AG10803 (cell line): ENCODE measurements around the gene EPS8L2.

ENCODE experiments used
- DNase-seq: peaks from one replicate; pipeline ENCODE4 v3.0.0; 2010; ENCODE audit warnings: low read depth
- H3K4me3 ChIP-seq: 2 replicates; pipeline ENCODE4 v1.5.1; 2011; ENCODE audit warnings: mild to moderate bottlenecking, low read length, control low read depth
- TF ChIP-seq, protein P1 (sequence below): conservative IDR thresholded peaks from 2 replicates; pipeline ENCODE4 v1.5.1; 2011; ENCODE audit warnings: mild to moderate bottlenecking, low read length, control low read depth, inconsistent platforms

The EPS8L2 gene

DNA sequence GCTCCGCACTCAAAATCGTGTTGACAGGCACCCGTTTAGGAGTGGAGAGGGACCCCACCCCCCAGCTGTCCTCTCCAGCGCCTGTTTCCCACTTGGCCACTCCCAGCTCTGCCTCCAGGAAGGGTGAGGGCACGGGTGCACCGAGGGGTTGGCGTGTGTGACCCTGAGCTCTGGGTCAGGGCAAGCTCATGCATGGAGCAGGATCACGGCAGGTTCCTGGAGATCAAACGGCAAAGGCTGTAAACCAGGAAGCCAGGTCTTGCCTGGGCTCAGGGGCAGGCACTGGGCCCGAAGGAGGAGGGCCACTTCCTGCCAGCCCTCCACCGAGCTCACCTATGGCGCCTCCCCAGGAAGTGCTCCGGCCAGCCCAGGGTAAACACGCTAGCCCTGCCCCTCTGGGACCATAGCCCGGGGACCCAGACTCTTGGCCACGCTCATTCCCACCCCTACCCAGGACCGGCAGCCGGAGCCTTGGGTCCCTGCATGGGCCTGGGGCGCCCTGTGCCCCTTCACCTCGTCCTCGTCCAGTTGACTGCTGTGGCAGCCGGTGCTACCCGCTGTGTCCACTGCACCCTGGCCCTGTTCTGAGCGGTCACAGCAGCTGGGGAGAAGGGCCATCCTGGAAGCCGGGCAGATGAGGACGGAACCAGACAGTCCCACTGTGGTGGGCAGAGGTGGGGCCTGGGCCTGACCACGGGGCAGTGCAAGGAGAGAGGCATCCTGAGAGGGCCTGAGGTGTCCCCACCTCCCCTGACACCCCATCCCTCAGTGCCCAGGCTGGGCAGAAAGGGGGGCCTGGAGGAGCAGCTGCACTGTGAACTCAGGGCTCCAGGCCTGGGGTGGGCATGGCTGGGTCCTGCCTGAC is 1.0 kb upstream of the EPS8L2 start:
- DNase-seq, result no peak
- H3K4me3 ChIP-seq, result peak overlapping the region; percentile 89
- TF ChIP-seq, protein P1, sequence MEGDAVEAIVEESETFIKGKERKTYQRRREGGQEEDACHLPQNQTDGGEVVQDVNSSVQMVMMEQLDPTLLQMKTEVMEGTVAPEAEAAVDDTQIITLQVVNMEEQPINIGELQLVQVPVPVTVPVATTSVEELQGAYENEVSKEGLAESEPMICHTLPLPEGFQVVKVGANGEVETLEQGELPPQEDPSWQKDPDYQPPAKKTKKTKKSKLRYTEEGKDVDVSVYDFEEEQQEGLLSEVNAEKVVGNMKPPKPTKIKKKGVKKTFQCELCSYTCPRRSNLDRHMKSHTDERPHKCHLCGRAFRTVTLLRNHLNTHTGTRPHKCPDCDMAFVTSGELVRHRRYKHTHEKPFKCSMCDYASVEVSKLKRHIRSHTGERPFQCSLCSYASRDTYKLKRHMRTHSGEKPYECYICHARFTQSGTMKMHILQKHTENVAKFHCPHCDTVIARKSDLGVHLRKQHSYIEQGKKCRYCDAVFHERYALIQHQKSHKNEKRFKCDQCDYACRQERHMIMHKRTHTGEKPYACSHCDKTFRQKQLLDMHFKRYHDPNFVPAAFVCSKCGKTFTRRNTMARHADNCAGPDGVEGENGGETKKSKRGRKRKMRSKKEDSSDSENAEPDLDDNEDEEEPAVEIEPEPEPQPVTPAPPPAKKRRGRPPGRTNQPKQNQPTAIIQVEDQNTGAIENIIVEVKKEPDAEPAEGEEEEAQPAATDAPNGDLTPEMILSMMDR, result no peak

DNA sequence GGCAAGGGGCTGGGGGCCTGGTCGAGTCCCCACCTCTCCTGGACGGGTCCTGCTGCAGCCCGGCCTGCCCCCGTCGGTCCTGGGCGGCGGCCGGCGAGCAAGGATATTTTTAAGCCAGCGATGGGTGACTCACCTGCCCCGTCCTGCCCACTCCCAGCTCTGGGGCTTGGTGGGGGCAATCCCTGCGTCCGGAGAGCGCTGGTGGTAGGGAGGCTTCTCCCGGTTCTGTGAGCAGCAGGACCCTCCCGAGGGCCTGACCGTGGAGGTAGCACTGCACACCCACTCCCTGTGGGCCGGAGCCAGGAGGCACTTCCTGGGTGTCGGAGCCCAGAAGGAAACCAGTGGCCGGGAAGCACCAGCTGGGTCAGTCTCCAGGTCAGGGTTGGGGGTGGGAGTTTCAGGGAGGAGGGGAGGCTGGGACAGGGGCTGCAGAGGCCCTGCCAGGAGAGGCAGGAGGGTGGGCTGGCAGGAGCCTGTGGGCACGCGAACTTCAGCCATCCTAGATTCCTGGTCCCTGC is 467 bp downstream of the EPS8L2 start:
- H3K4me3 ChIP-seq, result peak overlapping the region; percentile 89
- TF ChIP-seq, protein P1, result no peak
- peak; percentile 43 for DNase-seq

DNA sequence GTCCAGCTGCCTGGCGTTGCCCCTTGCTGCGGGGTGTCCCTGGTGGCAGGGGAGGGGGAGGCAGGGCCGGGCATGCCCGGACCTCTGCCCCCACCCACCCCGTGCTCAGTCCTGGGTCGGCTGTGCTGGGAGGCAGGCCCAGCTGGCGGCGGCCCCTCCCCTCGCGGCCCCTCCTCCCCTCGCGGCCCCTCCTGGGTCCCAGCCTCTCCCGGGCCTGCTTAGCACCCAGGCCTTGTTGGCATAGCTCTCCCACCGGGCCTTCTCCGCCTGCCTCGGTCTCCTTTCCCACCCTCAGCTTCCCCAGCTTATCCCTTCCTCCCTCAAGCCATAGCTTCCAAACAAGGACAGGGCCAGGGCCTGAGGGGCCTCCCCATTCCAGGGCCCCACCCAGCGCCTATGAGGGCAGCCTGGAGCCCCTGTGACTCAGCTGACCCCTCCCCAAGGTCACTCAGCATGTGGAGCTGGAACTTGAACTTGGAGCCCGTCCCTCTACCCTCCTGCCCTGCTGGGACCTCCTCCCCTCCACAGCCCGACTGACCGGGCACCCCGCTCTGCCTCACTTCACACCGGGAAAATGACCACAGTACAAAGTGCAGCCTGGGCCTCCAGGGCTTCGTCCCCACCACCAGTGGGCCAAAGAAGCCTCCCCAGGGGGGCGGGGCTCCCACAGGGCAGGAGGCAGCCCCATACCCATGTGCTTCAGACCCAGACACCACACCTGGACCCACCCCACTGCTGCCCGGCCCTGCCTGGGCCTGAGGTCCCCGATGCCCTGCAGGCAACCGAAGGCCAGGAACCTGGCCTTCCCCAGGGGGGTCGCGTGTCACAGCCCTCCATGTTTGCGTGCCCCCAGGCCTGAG is 1.2 kb downstream of the EPS8L2 start:
- peak overlapping the region; percentile 89 for H3K4me3 ChIP-seq
- TF ChIP-seq, protein P1, result peak; percentile 20
- DNase-seq, result peak; percentile 49

DNA sequence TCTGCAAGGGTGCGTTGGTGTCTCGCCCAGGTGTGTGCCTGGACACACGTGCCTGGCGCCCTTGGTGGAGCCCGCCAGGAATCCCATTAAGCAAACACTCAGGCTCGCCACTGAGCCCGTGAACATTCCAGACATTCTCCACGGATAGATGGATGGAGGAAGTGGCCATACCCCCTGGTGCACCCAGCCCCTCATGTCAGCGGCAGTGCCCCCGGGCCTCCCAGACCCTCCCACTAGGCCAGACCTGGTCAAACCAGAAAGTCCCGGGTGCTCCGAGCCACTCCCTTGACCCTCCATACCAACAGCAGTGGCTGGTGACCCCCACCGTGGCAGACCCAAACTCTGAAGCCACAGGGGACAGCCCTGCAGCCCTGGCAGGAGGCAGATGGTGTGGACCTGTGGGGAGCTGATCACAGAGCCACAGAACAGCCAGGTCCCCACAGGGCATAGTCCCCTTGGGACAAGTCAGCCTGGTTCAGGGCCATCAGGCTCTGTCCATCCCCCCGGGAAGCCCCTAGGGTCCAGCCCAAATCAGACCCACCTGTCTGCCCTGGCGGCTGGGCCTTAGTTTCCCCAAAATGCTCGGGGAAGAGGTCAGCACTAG is 1.9 kb downstream of the EPS8L2 start:
- TF ChIP-seq, protein P1, result no peak
- H3K4me3 ChIP-seq, result peak overlapping the region; percentile 89
- DNase-seq, result no peak

DNA sequence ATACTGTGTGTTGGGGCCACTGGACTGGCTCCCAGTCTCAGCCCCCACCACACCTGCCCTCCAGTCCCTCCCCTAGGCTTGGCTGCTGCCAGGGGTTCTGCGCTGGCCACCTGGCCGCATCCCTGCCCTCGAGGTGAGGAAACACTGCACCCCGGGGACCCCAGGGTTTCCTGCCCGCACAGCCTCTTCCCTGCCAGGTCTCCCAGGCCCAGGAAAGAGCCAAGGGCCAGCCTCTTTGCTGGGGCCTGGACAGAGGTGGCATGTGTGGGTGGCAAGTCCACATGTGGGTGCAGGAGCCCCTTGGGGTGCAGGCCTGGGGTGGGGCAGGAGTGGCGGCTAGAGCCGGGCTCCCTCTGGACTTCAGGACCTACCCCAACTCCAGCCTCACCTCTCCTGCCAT is 2.5 kb downstream of the EPS8L2 start:
- no peak overlapping the region for H3K4me3 ChIP-seq
- TF ChIP-seq, protein P1, result no peak
- DNase-seq, result no peak

DNA sequence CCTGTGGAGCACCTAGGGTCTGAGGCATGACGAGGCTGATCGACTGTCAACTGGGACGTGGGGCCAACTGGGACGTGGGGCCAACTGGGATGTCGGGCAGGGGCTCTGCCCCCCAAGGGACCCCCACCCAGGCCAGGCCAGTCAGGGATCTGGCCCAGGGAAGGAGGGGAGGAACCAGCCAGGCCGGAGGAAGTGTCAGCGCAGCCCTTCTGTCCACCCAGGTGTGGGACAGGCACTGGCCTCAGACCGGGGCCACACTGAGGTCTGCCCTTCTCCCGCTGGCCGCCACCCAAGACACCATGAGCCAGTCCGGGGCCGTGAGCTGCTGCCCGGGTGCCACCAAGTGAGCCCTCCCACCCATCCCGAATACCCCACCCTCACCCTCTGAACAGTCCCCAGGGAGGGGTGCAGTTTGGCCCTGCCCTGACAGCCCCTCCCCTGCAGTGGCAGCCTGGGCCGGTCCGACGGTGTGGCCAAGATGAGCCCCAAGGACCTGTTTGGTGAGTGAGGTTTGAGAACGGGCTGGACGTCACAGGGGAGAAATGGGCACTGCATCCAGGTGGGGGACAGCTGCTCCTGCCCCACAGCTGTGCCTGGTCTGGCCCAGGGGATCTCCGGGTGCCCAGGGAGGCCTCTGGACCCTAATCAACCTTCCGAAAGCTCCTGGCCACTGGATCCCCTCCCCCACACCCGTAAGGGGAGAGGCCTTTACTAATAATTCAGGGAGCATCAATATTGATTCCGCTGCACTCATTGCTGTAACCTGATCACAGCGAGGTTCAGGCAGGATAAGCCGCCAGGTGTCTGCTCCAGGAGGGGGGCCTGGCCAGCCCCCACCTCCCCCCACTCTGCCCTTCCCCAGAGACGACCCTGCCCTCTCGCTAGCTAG is 3.3 kb downstream of the EPS8L2 start:
- TF ChIP-seq, protein P1, result no peak
- no peak for DNase-seq
- H3K4me3 ChIP-seq, result no peak overlapping the region
